NT2/D1 (cell line): ENCODE results near the gene CTRB2.

Experiments used
- SUZ12 ChIP-seq: IDR thresholded peaks from 2 replicates; pipeline ENCODE4 v1.6.1; 2011; ENCODE audit not compliant: insufficient read length, insufficient read depth; ENCODE audit errors: extremely low read depth
- YY1 ChIP-seq: IDR thresholded peaks from 2 replicates; pipeline ENCODE4 v1.6.1; 2011; ENCODE audit not compliant: insufficient read length, insufficient read depth
- ZNF274 ChIP-seq: IDR thresholded peaks from 2 replicates; pipeline ENCODE4 v1.6.1; 2011; ENCODE audit warnings: mild to moderate bottlenecking, low read depth, low read length

DNA sequence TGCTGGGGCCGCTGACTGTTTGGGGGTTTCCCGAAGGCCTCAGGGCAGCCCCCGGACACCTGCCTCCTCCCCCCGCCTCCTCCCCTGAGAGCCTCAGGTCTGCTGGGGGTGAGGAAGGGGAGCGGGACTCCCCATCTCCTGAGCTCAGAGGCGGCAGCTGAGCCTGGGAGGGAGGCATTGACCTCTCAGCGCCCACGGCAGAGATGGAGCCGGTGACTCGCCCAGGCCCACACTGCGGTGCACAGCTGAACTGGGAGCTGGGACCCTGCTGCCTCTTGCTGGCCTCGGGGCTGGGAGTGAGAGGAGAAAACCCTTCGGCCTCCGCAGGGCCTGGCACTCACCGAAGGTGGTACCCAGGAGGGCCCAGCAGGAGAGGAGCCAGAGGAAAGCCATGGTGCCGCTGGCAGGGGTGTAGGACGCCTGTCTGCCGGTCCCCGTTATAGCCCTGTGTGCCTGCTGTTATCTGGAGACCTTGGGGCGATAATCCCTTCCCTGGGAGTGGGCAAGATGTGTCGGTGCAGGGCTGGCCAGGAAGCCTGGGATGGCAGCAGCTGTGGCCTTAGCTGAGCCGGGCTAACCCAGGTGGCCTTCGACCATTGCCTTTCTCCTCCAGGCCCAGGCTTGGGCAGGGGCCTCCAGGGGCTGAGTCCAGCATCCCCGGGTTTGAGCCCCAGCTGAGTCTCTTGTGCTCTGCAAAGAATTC lies at the start of gene CTRB2:
- TF ChIP-seq YY1 (no peak), ZNF274 (no peak), SUZ12 (no peak)
